K562 (cell line): ENCODE data around the gene SPTBN4. TPM values are rescaled to one million over a fixed set of nuclear protein-coding genes. Genes with fewer than 3 reads are reported as not detected.

Source experiments
- AFF1 ChIP-seq, 2 experiments: fragments of 450-650 bp; IDR thresholded peaks; 2 replicates each; pipeline ENCODE4 v1.6.1; 2018; ENCODE audit warnings: mild to moderate bottlenecking in 2 of 2, low read depth in 1 of 2; ENCODE audit not compliant: partially characterized antibody in 2 of 2
- DACH1 ChIP-seq: fragments of 450-650 bp; IDR thresholded peaks from 2 replicates; pipeline ENCODE4 v1.6.1; 2018; ENCODE audit not compliant: partially characterized antibody
- ETV6 ChIP-seq, 3 experiments: fragments of 150-350 bp in 1 of 3; sonication (generic) in 1 of 3; formaldehyde crosslinking in 1 of 3; IDR thresholded peaks; 2 replicates each; pipeline versions ENCODE4 v1.6.1 to v1.8.0; 2014 to 2022; ENCODE audit warnings: borderline replicate concordance in 2 of 3, low read depth in 2 of 3, antibody characterized with exemption in 1 of 3, low read length in 1 of 3, mild to moderate bottlenecking in 1 of 3, missing genetic modification reagents in 1 of 3
- HDAC1 ChIP-seq, 2 experiments: fragments of 450-650 bp; IDR thresholded peaks; 2 replicates each; pipeline ENCODE4 v1.6.1; 2016 to 2017; ENCODE audit warnings: inconsistent platforms in 1 of 2, mild to moderate bottlenecking in 1 of 2, moderate library complexity in 1 of 2
- HES1 ChIP-seq: fragments of 450-650 bp; IDR thresholded peaks from 2 replicates; pipeline ENCODE4 v1.6.1; 2016; ENCODE audit warnings: low read depth, mild to moderate bottlenecking, moderate library complexity
- JUND ChIP-seq, 2 experiments: IDR thresholded peaks; 2 replicates in 1 of 2; 3 replicates in 1 of 2; pipeline ENCODE4 v1.6.1; 2011; ENCODE audit warnings: borderline replicate concordance in 2 of 2, low read depth in 2 of 2, low read length in 2 of 2, improper control_type of control experiment in 1 of 2, missing biosample characterization in 1 of 2, missing genetic modification characterization in 1 of 2, missing genetic modification reagents in 1 of 2
- KDM5B ChIP-seq: fragments of 200-600 bp; sonication (generic); IDR thresholded peaks from 2 replicates; pipeline ENCODE4 v1.6.1; 2012; ENCODE audit warnings: low read depth, mild to moderate bottlenecking, moderate library complexity, low read length, control low read depth, inconsistent platforms; ENCODE audit not compliant: insufficient replicate concordance
- MTA1 ChIP-seq: fragments of 450-650 bp; IDR thresholded peaks from 2 replicates; pipeline ENCODE4 v1.6.1; 2017; ENCODE audit warnings: borderline replicate concordance
- NFIC ChIP-seq: fragments of 450-650 bp; IDR thresholded peaks from 2 replicates; pipeline ENCODE4 v1.6.1; 2017; ENCODE audit warnings: mild to moderate bottlenecking, inconsistent platforms
- POLR2B ChIP-seq: fragments of 450-650 bp; IDR thresholded peaks from 2 replicates; pipeline ENCODE4 v1.6.1; 2018; ENCODE audit warnings: low read depth; ENCODE audit not compliant: partially characterized antibody
- ZNF311 ChIP-seq: fragments of 250-450 bp; sonication (Bioruptor Pico); IDR thresholded peaks from 2 replicates; pipeline ENCODE4 v1.4.0; 2020; ENCODE audit warnings: mild to moderate bottlenecking, moderate library complexity
- ZNF431 ChIP-seq: sonication (generic); formaldehyde crosslinking; IDR thresholded peaks from 2 replicates; pipeline ENCODE4 v1.8.0; 2022; ENCODE audit warnings: mild to moderate bottlenecking, missing genetic modification reagents
- ZNF583 ChIP-seq: fragments of 250-450 bp; sonication (Bioruptor Pico); IDR thresholded peaks from 2 replicates; pipeline ENCODE4 v1.4.0; 2020
- ZNF717 ChIP-seq: fragments of 250-450 bp; sonication (Bioruptor Pico); IDR thresholded peaks from 2 replicates; pipeline ENCODE4 v1.5.0; 2021
- polyA plus RNA-seq, 8 experiments: library from polyadenylated mRNA; depleted of rRNA in 4 of 8; stranded (reverse) in 5 of 8; unstranded in 3 of 8; fragments of >200 nt; fragmentation: Nextera tagmentation in 2 of 8; fragmentation: Illumina TruSeq in 1 of 8; extraction: Ambion mirVana in 2 of 8; extraction: Trizol in 1 of 8; gene quantifications; 2 replicates each; pipeline versions ENCODE4 v1.2.1 to v1.2.3, GENCODE V29; 2011 to 2014; ENCODE audit warnings: inconsistent platforms in 1 of 8, missing spikeins in 1 of 8
- total RNA-seq, 7 experiments: library from RNA; depleted of rRNA in 6 of 7; stranded (reverse); fragments of >200 nt in 6 of 7; fragmentation: Illumina TruSeq in 2 of 7; extraction: Trizol in 2 of 7; gene quantifications; 2 replicates each; pipeline versions ENCODE4 v1.2.1 to v1.2.3, GENCODE V29; 2011 to 2021; ENCODE audit warnings: low replicate concordance in 1 of 7

Gene SPTBN4
- total and polyA plus RNA-seq, 9 of the 15 experiments (the other 6 are each of a cell fraction or from before 2014, with no cell fraction given): 0.01 to 1.5 (median 0.86) TPM

GRCh38 chr19:40599331-40599901 lies 132.6 kb downstream of the SPTBN4 start (continued):
- TF ChIP-seq AFF1 (IDR thresholded peaks at IDR 0.05; ENCODE audit: low read depth in 1 of 2, partially characterized antibody in 2 of 2) (peak in 1 of 2 experiments; percentile 26), POLR2B (no peak), KDM5B (no peak), DACH1 (no peak), MTA1 (0 out of 2 replicates have a peak, but pooled peaks have one; percentile 25), ZNF311 (no peak), JUND (IDR thresholded peaks at IDR 0.05; ENCODE audit: borderline replicate concordance, low read depth, low read length) (no peak), JUND (tag; IDR thresholded peaks at IDR 0.05; ENCODE audit: borderline replicate concordance, low read depth, low read length) (no peak), NFIC (no peak), ETV6 (IDR thresholded peaks at IDR 0.05; ENCODE audit: borderline replicate concordance in 1 of 2, low read depth in 2 of 2, low read length in 1 of 2) (no peak), ETV6 (CRISPR knock-in tag; IDR thresholded peaks at IDR 0.05; ENCODE audit: borderline replicate concordance) (no peak), ZNF717 (CRISPR knock-in tag) (no peak), HDAC1 (IDR thresholded peaks at IDR 0.05) (peak in 1 of 2 experiments; percentile 55; a peak in 2 of 4 replicates), HES1 (no peak), ZNF431 (CRISPR knock-in tag) (no peak), ZNF583 (CRISPR knock-in tag) (no peak)
- TF ChIP-seq, all 486 proteins: peak for 44
